Transverse colon (tissue), 4 donors: ENCODE results near the gene TMEM167A. TPM values are rescaled to one million over a fixed set of nuclear protein-coding genes. Genes with fewer than 3 reads are reported as not detected.

Experiments
- DNase-seq: peaks from one replicate; pipeline ENCODE4 v3.0.0-alpha.2; 2019
- H3K27ac ChIP-seq, 4 donors: fragments of 200-600 bp; sonication (generic); 2 replicates each; pipeline ENCODE4 v1.5.1; 2016 to 2018; ENCODE audit warnings: inconsistent platforms in 4 of 4
- H3K27me3 ChIP-seq: fragments of 200-600 bp; sonication (generic); 2 replicates; pipeline ENCODE4 v1.5.1; 2017; ENCODE audit warnings: inconsistent platforms
- H3K36me3 ChIP-seq, 4 donors: fragments of 200-600 bp; sonication (generic); 2 replicates each; pipeline ENCODE4 v1.5.1; 2017 to 2019; ENCODE audit warnings: inconsistent platforms in 4 of 4
- H3K4me1 ChIP-seq, 4 donors: fragments of 200-600 bp; sonication (generic); 2 replicates each; pipeline ENCODE4 v1.5.1; 2017 to 2020; ENCODE audit warnings: inconsistent platforms in 4 of 4
- H3K4me3 ChIP-seq, 4 donors: fragments of 200-600 bp; sonication (generic); 1 replicate in 1 of 4; 2 replicates in 3 of 4; pipeline versions ENCODE4 v1.5.1 to v1.6.1; 2017 to 2019; ENCODE audit warnings: inconsistent platforms in 4 of 4
- H3K9me3 ChIP-seq, 2 donors: fragments of 200-600 bp; sonication (generic); 2 replicates each; pipeline ENCODE4 v1.5.1; 2017 to 2019; ENCODE audit warnings: inconsistent platforms in 2 of 2
- EP300 ChIP-seq: sonication (generic); formaldehyde crosslinking; IDR thresholded peaks from one replicate; pipeline ENCODE4 v1.6.1; 2017; ENCODE audit warnings: antibody characterized with exemption, low read depth
- POLR2A ChIP-seq: fragments of 450-650 bp; IDR thresholded peaks from one replicate; pipeline ENCODE4 v1.6.1; 2016; ENCODE audit warnings: antibody characterized with exemption, mild to moderate bottlenecking, moderate library complexity
- POLR2AphosphoS5 ChIP-seq, 3 donors: sonication (generic); formaldehyde crosslinking; IDR thresholded peaks; one replicate each; pipeline ENCODE4 v1.6.1; 2016; ENCODE audit warnings: antibody characterized with exemption in 3 of 3
- WGBS, 2 donors: methylation state at CpG; one replicate each; pipeline ENCODE4 v1.1.5; 2018; ENCODE audit warnings: low coverage in 1 of 2; 5-methylcytosine and 5-hydroxymethylcytosine counted together
- in situ Hi-C, 4 donors: fragments of 200-750 bp; cut with MboI; loops; one replicate each; pipeline versions ENCODE4 v1.15.0 to v1.15.1; 2017; ENCODE audit warnings: low sequenced_read_pairs in 3 of 4, low pct_ligation_motif_present in 1 of 4, low pct_unique_long_range_greater_than_20kb in 1 of 4
- intact Hi-C: fragments of 100-400 bp; cut with DNase I; formaldehyde crosslinking; loops from one replicate; pipeline ENCODE4 v1.15.1; 2023; ENCODE audit warnings: low total_unique reads
- total RNA-seq, 4 donors: library from RNA; depleted of rRNA; stranded (reverse); fragments of >200 nt; gene quantifications; one replicate each; pipeline ENCODE4 v1.1.0, GENCODE V29; 2016
- TF ChIP-seq, protein P1 (sequence below), 5 experiments: fragments of 200-600 bp in 3 of 5; fragments of 450-650 bp in 2 of 5; sonication (generic) in 3 of 5; IDR thresholded peaks; 1 replicate in 2 of 5; 2 replicates in 3 of 5; pipeline ENCODE4 v1.5.1; 2016 to 2017; ENCODE audit warnings: antibody characterized with exemption in 5 of 5, inconsistent platforms in 3 of 5, mild to moderate bottlenecking in 2 of 5, moderate library complexity in 1 of 5

Gene TMEM167A
- total RNA-seq, 4 donors from 2014 or later, result 7.0 to 42.9 (median 32.4) TPM

DNA sequence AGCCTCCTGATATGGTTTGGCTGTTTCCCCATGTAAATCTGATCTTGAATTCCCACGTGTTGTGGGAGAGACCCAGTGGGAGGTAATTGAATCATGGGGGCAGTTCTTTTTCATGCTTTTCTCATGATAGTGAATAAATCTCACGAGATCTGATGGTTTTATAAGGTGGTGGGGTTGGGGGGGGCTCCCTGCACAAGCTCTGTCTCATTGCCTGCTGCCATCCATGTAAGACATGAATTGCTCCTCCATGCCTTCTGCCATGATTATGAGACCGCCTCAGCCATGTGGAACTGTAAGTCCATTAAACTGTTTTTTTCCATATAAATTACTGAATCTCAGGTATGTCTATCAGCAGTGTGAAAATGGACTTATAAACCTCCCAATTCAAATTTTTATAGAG lies 13.0 kb upstream of the TMEM167A start:
- Histone ChIP-seq H3K9me3 (peaks cover 11 to 17% of the 10 kb centered on the region in 2 donors), H3K4me3 (no peak overlapping the region), H3K27ac (no peak overlapping the region), H3K36me3 (no peaks in the 10 kb centered on the region), H3K27me3 (no peaks in the 10 kb centered on the region), H3K4me1 (no peaks in the 10 kb centered on the region)
- intact Hi-C loops, result no loop called here
- in situ Hi-C loops, result no loop called here
- DNase-seq, result no peak
- no peak for TF ChIP-seq POLR2A
- TF ChIP-seq EP300, result no peak
- TF ChIP-seq, protein P1, sequence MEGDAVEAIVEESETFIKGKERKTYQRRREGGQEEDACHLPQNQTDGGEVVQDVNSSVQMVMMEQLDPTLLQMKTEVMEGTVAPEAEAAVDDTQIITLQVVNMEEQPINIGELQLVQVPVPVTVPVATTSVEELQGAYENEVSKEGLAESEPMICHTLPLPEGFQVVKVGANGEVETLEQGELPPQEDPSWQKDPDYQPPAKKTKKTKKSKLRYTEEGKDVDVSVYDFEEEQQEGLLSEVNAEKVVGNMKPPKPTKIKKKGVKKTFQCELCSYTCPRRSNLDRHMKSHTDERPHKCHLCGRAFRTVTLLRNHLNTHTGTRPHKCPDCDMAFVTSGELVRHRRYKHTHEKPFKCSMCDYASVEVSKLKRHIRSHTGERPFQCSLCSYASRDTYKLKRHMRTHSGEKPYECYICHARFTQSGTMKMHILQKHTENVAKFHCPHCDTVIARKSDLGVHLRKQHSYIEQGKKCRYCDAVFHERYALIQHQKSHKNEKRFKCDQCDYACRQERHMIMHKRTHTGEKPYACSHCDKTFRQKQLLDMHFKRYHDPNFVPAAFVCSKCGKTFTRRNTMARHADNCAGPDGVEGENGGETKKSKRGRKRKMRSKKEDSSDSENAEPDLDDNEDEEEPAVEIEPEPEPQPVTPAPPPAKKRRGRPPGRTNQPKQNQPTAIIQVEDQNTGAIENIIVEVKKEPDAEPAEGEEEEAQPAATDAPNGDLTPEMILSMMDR (IDR thresholded peaks at IDR 0.05), result no peak
- TF ChIP-seq POLR2AphosphoS5 (IDR thresholded peaks at IDR 0.05), result no peak
- 83 to 92% methylated on average over 1 to 3 of the region's 3 CpGs for whole genome bisulfite sequencing, 2 donors

DNA sequence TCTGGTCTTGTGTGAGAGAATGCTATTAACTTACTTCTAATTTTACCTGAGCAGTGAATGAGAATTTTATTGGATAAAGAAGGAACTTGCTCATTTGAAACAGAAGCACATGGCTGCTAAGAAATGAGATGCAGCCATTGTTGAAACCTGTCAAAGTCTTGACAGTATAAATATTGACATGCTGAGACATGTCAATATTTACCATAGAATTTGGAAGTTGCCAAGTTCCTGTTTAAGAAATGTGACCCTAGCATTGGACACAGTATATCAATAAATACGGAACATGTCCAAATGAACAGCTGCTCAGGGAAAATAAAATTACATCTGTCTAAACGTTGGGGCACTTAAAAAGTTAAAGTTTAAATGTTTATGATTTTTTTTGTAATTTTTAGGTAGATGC lies 7.9 kb upstream of the TMEM167A start:
- DNase-seq, result no peak
- intact Hi-C loops, result no loop called here
- Histone ChIP-seq H3K9me3 (no peaks in the 10 kb centered on the region), H3K27ac (no peak overlapping the region), H3K36me3 (no peaks in the 10 kb centered on the region), H3K27me3 (no peaks in the 10 kb centered on the region), H3K4me3 (no peak overlapping the region), H3K4me1 (no peaks in the 10 kb centered on the region)
- 39 to 44% methylated on average over 2 of the region's 2 CpGs for WGBS, 2 donors
- in situ Hi-C loops, result no loop called here
- no peak for TF ChIP-seq POLR2AphosphoS5 (IDR thresholded peaks at IDR 0.05)
- TF ChIP-seq POLR2A, result no peak
- TF ChIP-seq EP300, result no peak
- TF ChIP-seq, protein P1 (IDR thresholded peaks at IDR 0.05), result no peak

DNA sequence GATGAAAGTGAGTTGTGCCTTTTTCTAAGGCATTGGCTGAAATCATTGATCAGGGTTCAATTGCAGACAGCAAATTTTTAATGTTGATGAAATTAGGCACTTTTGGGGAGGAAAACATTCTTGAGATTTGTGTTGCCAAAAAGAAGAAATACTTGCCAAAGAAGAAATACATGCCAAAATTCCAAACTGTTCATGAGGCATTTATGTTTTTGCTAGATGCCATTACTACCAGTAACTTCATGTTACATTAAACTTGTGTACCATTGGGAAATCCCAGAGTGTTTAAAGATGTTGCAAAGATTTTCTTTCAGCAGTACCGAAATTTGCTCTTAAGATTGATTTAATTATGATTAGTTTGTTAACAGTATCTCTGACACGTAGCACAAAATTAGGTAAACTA lies 7.1 kb upstream of the TMEM167A start:
- H3K27ac ChIP-seq, result no peak overlapping the region
- intact Hi-C loops, result no loop called here
- in situ Hi-C loops, result no loop called here
- no peaks in the 10 kb centered on the region for H3K9me3 ChIP-seq
- no peak overlapping the region for H3K4me3 ChIP-seq
- H3K36me3 ChIP-seq, result no peaks in the 10 kb centered on the region
- TF ChIP-seq POLR2AphosphoS5 (IDR thresholded peaks at IDR 0.05) (no peak), POLR2A (no peak), EP300 (no peak)
- TF ChIP-seq, protein P1 (IDR thresholded peaks at IDR 0.05), result no peak
- 72 to 76% methylated on average over 2 of the region's 2 CpGs for WGBS, 2 donors
- DNase-seq, result no peak
- no peaks in the 10 kb centered on the region for H3K4me1 ChIP-seq
- no peaks in the 10 kb centered on the region for H3K27me3 ChIP-seq

- DNase-seq, result no peak
- no peak overlapping the region for H3K27ac ChIP-seq
- no peaks in the 10 kb centered on the region for H3K36me3 ChIP-seq
- H3K27me3 ChIP-seq, result no peaks in the 10 kb centered on the region
- intact Hi-C loops (no loop called here), in situ Hi-C loops (no loop called here)
- TF ChIP-seq EP300, result no peak
- no peak for TF ChIP-seq POLR2AphosphoS5 (IDR thresholded peaks at IDR 0.05)
- TF ChIP-seq, protein P1 (IDR thresholded peaks at IDR 0.05), result no peak
- no peak for TF ChIP-seq POLR2A
- H3K4me1 ChIP-seq, result peaks cover 0 to 6% (median 0%) of the 10 kb centered on the region in 4 donors
- H3K4me3 ChIP-seq, result no peak overlapping the region
- H3K9me3 ChIP-seq, result no peaks in the 10 kb centered on the region
Observed at GRCh38 chr5:83082750-83083149, 5.6 kb upstream of the TMEM167A start.
